Glutamatergic neuron (in vitro differentiated cells): ENCODE measurements around the gene PGAP6. TPM values are rescaled to one million over a fixed set of nuclear protein-coding genes. Genes with fewer than 3 reads are reported as not detected.

Experiments used
- DNase-seq: peaks from one replicate; pipeline ENCODE4 v3.0.0; 2022
- H3K27ac Mint-ChIP-seq: one replicate; pipeline ENCODE4 v1.8.0; 2020; ENCODE audit warnings: mild to moderate bottlenecking, mixed read lengths, inconsistent platforms; ENCODE audit not compliant: unreplicated experiment
- H3K27me3 Mint-ChIP-seq: one replicate; pipeline ENCODE4 v1.8.0; 2020; ENCODE audit warnings: mild to moderate bottlenecking, moderate library complexity, mixed read lengths, inconsistent platforms; ENCODE audit not compliant: unreplicated experiment
- H3K36me3 Mint-ChIP-seq: one replicate; pipeline ENCODE4 v1.8.0; 2020; ENCODE audit warnings: mild to moderate bottlenecking, mixed read lengths, inconsistent platforms; ENCODE audit not compliant: unreplicated experiment
- H3K4me1 Mint-ChIP-seq: one replicate; pipeline ENCODE4 v1.8.0; 2020; ENCODE audit warnings: mild to moderate bottlenecking, low read depth, mixed read lengths, inconsistent platforms; ENCODE audit not compliant: unreplicated experiment
- H3K4me3 Mint-ChIP-seq: one replicate; pipeline ENCODE4 v1.8.0; 2020; ENCODE audit warnings: mild to moderate bottlenecking, mixed read lengths, inconsistent platforms; ENCODE audit not compliant: unreplicated experiment
- H3K9me3 Mint-ChIP-seq: one replicate; pipeline ENCODE4 v1.8.0; 2020; ENCODE audit warnings: mild to moderate bottlenecking, moderate library complexity, mixed read lengths, inconsistent platforms; ENCODE audit not compliant: unreplicated experiment
- total RNA-seq: library from RNA; stranded (reverse); fragmentation: NEBNext Ultra II Directional; extraction: Animal tissue kit (Norgen Biotek cat#: 25700); gene quantifications from one replicate; pipeline ENCODE4 v1.2.1, GENCODE V29; 2021; ENCODE audit not compliant: unreplicated experiment
- TF ChIP-seq, protein P1 (sequence below): fragments of 200-600 bp; sonication (generic); IDR thresholded peaks from one replicate; pipeline ENCODE4 v1.5.0; 2021; ENCODE audit not compliant: partially characterized antibody, unreplicated experiment

PGAP6 gene
- total RNA-seq, 1 donor from 2014 or later: 54.5 TPM

DNA sequence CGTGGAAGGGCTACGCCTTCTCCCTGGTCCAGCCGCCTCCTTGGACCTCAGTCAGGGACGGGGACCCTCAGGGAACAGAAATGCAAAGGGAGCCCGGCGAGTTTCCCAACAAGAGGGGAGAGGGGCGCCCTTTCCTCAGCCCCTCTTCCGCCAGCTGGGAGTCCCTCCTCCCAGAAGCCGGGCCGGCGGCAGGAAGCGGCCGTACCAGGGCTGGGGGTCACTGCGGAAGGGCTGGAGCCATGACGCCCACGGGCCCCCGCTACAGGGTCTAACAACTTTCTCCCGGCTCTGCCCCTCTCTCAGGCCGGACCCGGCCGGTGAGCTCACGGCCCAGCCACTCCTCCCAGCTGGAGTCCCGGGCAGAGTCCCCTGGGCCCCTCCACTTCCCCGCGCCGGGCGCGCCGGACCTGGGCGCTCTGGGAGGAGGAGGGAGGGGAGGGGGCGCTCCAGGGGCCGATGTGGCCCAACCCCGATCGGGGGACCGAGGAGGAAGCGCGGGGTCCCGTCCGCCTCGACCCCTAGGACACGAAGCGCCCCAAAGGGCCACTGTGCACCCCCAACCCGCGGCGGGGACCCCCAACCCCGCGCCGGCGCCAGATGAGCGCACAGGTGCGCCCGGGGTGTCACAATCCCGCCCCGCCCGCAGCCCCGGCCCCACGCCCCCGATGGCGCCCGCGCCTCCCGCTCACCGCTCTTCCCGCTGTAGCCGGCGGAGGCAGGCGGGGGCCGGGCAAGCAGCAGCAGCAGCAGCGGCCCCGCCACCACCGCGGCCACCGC is 578 bp downstream of the PGAP6 start:
- Mint-ChIP-seq H3K36me3 (no peaks in the 10 kb centered on the region), H3K4me1 (peaks cover 13% of the 10 kb centered on the region), H3K9me3 (peaks cover 8% of the 10 kb centered on the region), H3K27ac (no peak overlapping the region), H3K4me3 (peak overlapping the region; percentile 81), H3K27me3 (peaks cover 5% of the 10 kb centered on the region)
- DNase-seq: peak; percentile 58
- TF ChIP-seq, protein P1, sequence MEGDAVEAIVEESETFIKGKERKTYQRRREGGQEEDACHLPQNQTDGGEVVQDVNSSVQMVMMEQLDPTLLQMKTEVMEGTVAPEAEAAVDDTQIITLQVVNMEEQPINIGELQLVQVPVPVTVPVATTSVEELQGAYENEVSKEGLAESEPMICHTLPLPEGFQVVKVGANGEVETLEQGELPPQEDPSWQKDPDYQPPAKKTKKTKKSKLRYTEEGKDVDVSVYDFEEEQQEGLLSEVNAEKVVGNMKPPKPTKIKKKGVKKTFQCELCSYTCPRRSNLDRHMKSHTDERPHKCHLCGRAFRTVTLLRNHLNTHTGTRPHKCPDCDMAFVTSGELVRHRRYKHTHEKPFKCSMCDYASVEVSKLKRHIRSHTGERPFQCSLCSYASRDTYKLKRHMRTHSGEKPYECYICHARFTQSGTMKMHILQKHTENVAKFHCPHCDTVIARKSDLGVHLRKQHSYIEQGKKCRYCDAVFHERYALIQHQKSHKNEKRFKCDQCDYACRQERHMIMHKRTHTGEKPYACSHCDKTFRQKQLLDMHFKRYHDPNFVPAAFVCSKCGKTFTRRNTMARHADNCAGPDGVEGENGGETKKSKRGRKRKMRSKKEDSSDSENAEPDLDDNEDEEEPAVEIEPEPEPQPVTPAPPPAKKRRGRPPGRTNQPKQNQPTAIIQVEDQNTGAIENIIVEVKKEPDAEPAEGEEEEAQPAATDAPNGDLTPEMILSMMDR: no peak

DNA sequence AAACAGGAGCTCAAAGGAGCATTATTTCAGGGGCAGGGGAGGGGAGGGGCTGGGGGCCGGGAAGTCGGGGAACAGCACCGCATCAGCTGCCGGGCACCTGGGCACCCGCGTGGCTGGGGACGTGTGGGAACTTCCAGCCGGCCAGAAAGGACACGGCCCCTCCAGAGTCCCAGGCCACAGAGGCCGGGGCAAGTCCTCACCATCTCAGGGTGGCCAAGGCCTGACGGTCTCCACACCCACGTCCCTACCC is 1.1 kb downstream of the PGAP6 start:
- TF ChIP-seq, protein P1: no peak
- Mint-ChIP-seq H3K36me3 (no peaks in the 10 kb centered on the region), H3K9me3 (peaks cover 8% of the 10 kb centered on the region), H3K4me3 (peak overlapping the region; percentile 81), H3K27me3 (peaks cover 5% of the 10 kb centered on the region), H3K27ac (no peak overlapping the region), H3K4me1 (peaks cover 13% of the 10 kb centered on the region)
- DNase-seq: no peak

DNA sequence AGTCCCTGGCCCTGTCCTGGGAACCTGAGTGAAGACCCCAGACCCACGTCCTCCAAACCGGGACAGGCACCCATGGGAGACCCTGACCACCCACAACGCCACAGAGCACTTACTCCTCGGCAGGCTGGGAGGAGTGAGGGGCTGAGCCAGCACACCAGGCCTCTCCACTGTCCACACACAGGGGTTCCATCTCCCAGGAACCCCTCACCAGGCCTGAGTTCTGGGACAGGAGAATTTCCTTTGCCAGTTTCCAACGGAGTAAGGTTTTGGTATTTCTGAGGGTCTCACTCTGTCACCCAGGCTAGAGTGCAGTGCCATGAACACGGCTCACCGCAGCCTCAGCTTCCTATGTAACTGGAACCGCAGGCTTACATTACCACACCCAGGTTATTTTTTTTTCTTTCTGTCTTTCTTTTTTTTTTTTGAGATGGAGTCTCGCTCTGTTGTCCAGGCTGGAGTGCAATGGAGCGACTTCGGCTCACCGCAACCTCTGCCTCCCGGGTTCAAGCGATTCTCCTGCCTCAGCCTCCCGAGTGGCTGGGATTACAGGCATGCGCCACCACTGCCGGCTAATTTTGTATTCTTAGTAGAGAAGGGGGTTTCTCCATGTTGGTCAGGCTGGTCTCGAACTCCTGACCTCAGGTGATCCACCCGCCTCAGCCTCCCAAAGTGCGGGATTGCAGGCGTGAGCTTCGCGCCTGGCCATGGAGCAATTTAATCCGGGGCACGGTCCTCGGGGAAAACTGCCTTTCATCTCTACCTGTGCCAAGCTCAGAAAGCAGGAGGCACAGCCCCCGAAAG is 1.6 kb downstream of the PGAP6 start:
- H3K36me3 Mint-ChIP-seq: no peaks in the 10 kb centered on the region
- H3K27ac Mint-ChIP-seq: no peak overlapping the region
- TF ChIP-seq, protein P1: no peak
- no peak for DNase-seq
- H3K27me3 Mint-ChIP-seq: peaks cover 5% of the 10 kb centered on the region
- peak overlapping the region; percentile 68 for H3K4me3 Mint-ChIP-seq
- peaks cover 8% of the 10 kb centered on the region for H3K9me3 Mint-ChIP-seq
- peaks cover 13% of the 10 kb centered on the region for H3K4me1 Mint-ChIP-seq

DNA sequence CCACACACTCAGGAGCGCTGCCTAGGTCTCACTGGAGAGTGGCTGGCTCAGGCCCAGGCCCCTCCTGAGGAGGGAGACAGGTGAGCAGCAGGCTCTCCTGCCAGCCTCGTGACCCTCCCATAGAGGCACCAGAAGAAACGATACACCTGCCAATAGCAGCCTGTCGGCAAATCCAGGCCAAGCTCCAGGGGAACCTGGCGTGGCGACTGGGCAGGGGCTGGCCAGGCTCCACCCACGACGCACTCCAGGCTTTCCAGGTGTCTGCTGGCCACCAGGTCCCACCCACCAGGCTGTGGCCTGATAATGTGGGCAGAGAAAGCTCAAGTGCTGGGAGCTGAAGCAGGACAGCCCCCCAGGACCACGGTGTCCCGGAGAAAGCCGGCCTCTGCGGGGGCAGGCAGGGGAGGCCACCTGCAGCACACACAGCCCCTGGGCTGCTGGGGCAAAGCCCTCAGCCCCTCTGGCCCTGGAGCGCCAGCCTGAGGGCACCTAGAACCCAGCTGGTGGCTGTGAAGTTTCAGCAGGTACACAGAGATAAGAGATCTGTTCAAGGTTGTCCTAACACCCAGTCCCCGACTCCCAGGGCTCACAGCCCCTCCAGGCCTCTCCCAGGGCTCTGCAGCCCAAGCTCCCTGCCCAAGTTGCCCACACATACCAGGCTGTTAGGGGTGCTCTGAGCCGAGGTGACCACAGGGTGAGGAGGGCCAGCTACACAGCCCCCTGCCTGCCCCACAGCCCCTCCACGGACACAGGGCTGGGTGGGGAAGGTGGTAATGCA is 2.4 kb downstream of the PGAP6 start:
- DNase-seq: no peak
- H3K9me3 Mint-ChIP-seq: peaks cover 8% of the 10 kb centered on the region
- H3K4me3 Mint-ChIP-seq: no peak overlapping the region
- no peak overlapping the region for H3K27ac Mint-ChIP-seq
- TF ChIP-seq, protein P1: no peak
- peaks cover 13% of the 10 kb centered on the region for H3K4me1 Mint-ChIP-seq
- no peaks in the 10 kb centered on the region for H3K36me3 Mint-ChIP-seq
- H3K27me3 Mint-ChIP-seq: peaks cover 5% of the 10 kb centered on the region
